ENCODE data around the gene DNMT1.
"Not testable (repeated sequence)": the region's sequence is repeated elsewhere in the genome, so short reads cannot be mapped to it uniquely, and the experiment has no call there.

Gene DNMT1

GRCh38 chr19:10194500-10195198, at the start of gene DNMT1:
DNMT1 (minus strand) TSS chr19:10194953; CDS start chr19:10194899, 54 bp downstream.
- Histone ChIP-seq H3K9ac (ENCODE audit: low read depth in 1 of 2, low read length in 2 of 2) (peak within 1 kb of the TSS; percentile 82 to 85), H3K9me3 (ENCODE audit: control insufficient read depth in 2 of 2, low read length in 2 of 2) (no peaks in the 10 kb centered on the region), H3K4me3 (ENCODE audit: low read length in 2 of 2) (peak within 1 kb of the TSS; percentile 95 to 97), H3K27me3 (ENCODE audit: control insufficient read depth in 2 of 2, insufficient read depth in 2 of 2, low read length in 2 of 2) (no peaks in the 10 kb centered on the region), H3K36me3 (ENCODE audit: control insufficient read depth in 2 of 2, insufficient read depth in 2 of 2, low read length in 2 of 2) (peaks cover 0 to 7% of the 10 kb centered on the region in 2 donors), H3K27ac (ENCODE audit: low read depth in 2 of 2, low read length in 2 of 2) (peak within 1 kb of the TSS; percentile 85 to 88), H3K4me1 (ENCODE audit: control insufficient read depth in 2 of 2, insufficient read depth in 2 of 2, low read length in 2 of 2) (peaks cover 8 to 13% of the 10 kb centered on the region in 2 donors)

GRCh38 chr19:10243606-10244005, 48.9 kb upstream of the DNMT1 start:
- Histone ChIP-seq H3K27ac (ENCODE audit: low read depth in 2 of 2, low read length in 2 of 2) (no peak overlapping the region), H3K4me1 (ENCODE audit: control insufficient read depth in 2 of 2, insufficient read depth in 2 of 2, low read length in 2 of 2) (peaks cover 2 to 4% of the 10 kb centered on the region in 2 donors), H3K9me3 (ENCODE audit: control insufficient read depth in 2 of 2, low read length in 2 of 2) (no peaks in the 10 kb centered on the region), H3K36me3 (ENCODE audit: control insufficient read depth in 2 of 2, insufficient read depth in 2 of 2, low read length in 2 of 2) (no peaks in the 10 kb centered on the region), H3K4me3 (ENCODE audit: low read length in 2 of 2) (no peak overlapping the region), H3K27me3 (ENCODE audit: control insufficient read depth in 2 of 2, insufficient read depth in 2 of 2, low read length in 2 of 2) (no peaks in the 10 kb centered on the region), H3K9ac (ENCODE audit: low read depth in 1 of 2, low read length in 2 of 2) (no peak overlapping the region)

GRCh38 chr19:10241826-10242449, 47.2 kb upstream of the DNMT1 start:
- H3K36me3 ChIP-seq (ENCODE audit: control insufficient read depth in 2 of 2, insufficient read depth in 2 of 2, low read length in 2 of 2); H3K9me3 ChIP-seq (ENCODE audit: control insufficient read depth in 2 of 2, low read length in 2 of 2); H3K27me3 ChIP-seq (ENCODE audit: control insufficient read depth in 2 of 2, insufficient read depth in 2 of 2, low read length in 2 of 2); H3K4me3 ChIP-seq (ENCODE audit: low read length in 2 of 2); H3K9ac ChIP-seq (ENCODE audit: low read depth in 1 of 2, low read length in 2 of 2); H3K4me1 ChIP-seq (ENCODE audit: control insufficient read depth in 2 of 2, insufficient read depth in 2 of 2, low read length in 2 of 2); H3K27ac ChIP-seq (ENCODE audit: low read depth in 2 of 2, low read length in 2 of 2): not testable (repeated sequence)

- Histone ChIP-seq H3K9ac (ENCODE audit: low read depth in 1 of 2, low read length in 2 of 2) (peak overlapping the region in 1 of 2 donors; percentile 25), H3K4me3 (ENCODE audit: low read length in 2 of 2) (no peak overlapping the region), H3K27me3 (ENCODE audit: control insufficient read depth in 2 of 2, insufficient read depth in 2 of 2, low read length in 2 of 2) (no peaks in the 10 kb centered on the region), H3K36me3 (ENCODE audit: control insufficient read depth in 2 of 2, insufficient read depth in 2 of 2, low read length in 2 of 2) (no peaks in the 10 kb centered on the region), H3K9me3 (ENCODE audit: control insufficient read depth in 2 of 2, low read length in 2 of 2) (no peaks in the 10 kb centered on the region), H3K27ac (ENCODE audit: low read depth in 2 of 2, low read length in 2 of 2) (peak overlapping the region; percentile 64 to 67), H3K4me1 (ENCODE audit: control insufficient read depth in 2 of 2, insufficient read depth in 2 of 2, low read length in 2 of 2) (peaks cover 5 to 9% of the 10 kb centered on the region in 2 donors)
These were observed 43.5 kb upstream of the DNMT1 start for GRCh38 chr19:10238172-10238783.

- peak overlapping the region in 1 of 2 donors; percentile 25 for H3K9ac ChIP-seq (ENCODE audit: low read depth in 1 of 2, low read length in 2 of 2)
- H3K9me3 ChIP-seq (ENCODE audit: control insufficient read depth in 2 of 2, low read length in 2 of 2) = no peaks in the 10 kb centered on the region
- no peaks in the 10 kb centered on the region for H3K36me3 ChIP-seq (ENCODE audit: control insufficient read depth in 2 of 2, insufficient read depth in 2 of 2, low read length in 2 of 2)
- no peaks in the 10 kb centered on the region for H3K27me3 ChIP-seq (ENCODE audit: control insufficient read depth in 2 of 2, insufficient read depth in 2 of 2, low read length in 2 of 2)
- H3K4me3 ChIP-seq (ENCODE audit: low read length in 2 of 2) = no peak overlapping the region
- H3K4me1 ChIP-seq (ENCODE audit: control insufficient read depth in 2 of 2, insufficient read depth in 2 of 2, low read length in 2 of 2) = peaks cover 5 to 7% of the 10 kb centered on the region in 2 donors
- peak overlapping the region; percentile 64 to 67 for H3K27ac ChIP-seq (ENCODE audit: low read depth in 2 of 2, low read length in 2 of 2)
These were observed 42.9 kb upstream of the DNMT1 start for GRCh38 chr19:10237702-10238101.

GRCh38 chr19:10235409-10235808, 40.7 kb upstream of the DNMT1 start:
- not testable (repeated sequence) for H3K9me3 ChIP-seq (ENCODE audit: control insufficient read depth in 2 of 2, low read length in 2 of 2); H3K4me3 ChIP-seq (ENCODE audit: low read length in 2 of 2); H3K4me1 ChIP-seq (ENCODE audit: control insufficient read depth in 2 of 2, insufficient read depth in 2 of 2, low read length in 2 of 2); H3K9ac ChIP-seq (ENCODE audit: low read depth in 1 of 2, low read length in 2 of 2); H3K36me3 ChIP-seq (ENCODE audit: control insufficient read depth in 2 of 2, insufficient read depth in 2 of 2, low read length in 2 of 2); H3K27me3 ChIP-seq (ENCODE audit: control insufficient read depth in 2 of 2, insufficient read depth in 2 of 2, low read length in 2 of 2)
- peak overlapping the region in 1 of 2 donors; percentile 82 for H3K27ac ChIP-seq (ENCODE audit: low read depth in 2 of 2, low read length in 2 of 2)

- H3K4me3 ChIP-seq (ENCODE audit: low read length in 2 of 2) = no peak overlapping the region
- no peak overlapping the region for H3K9ac ChIP-seq (ENCODE audit: low read depth in 1 of 2, low read length in 2 of 2)
- H3K27ac ChIP-seq (ENCODE audit: low read depth in 2 of 2, low read length in 2 of 2) = no peak overlapping the region
These were observed 40.2 kb upstream of the DNMT1 start for GRCh38 chr19:10235003-10235402.

GRCh38 chr19:10233946-10234345, 39.2 kb upstream of the DNMT1 start:
- Histone ChIP-seq H3K36me3 (ENCODE audit: control insufficient read depth in 2 of 2, insufficient read depth in 2 of 2, low read length in 2 of 2) (no peaks in the 10 kb centered on the region), H3K9me3 (ENCODE audit: control insufficient read depth in 2 of 2, low read length in 2 of 2) (no peaks in the 10 kb centered on the region), H3K9ac (ENCODE audit: low read depth in 1 of 2, low read length in 2 of 2) (no peak overlapping the region), H3K27me3 (ENCODE audit: control insufficient read depth in 2 of 2, insufficient read depth in 2 of 2, low read length in 2 of 2) (no peaks in the 10 kb centered on the region), H3K27ac (ENCODE audit: low read depth in 2 of 2, low read length in 2 of 2) (no peak overlapping the region), H3K4me3 (ENCODE audit: low read length in 2 of 2) (no peak overlapping the region), H3K4me1 (ENCODE audit: control insufficient read depth in 2 of 2, insufficient read depth in 2 of 2, low read length in 2 of 2) (peaks cover 7 to 10% of the 10 kb centered on the region in 2 donors)

More at GRCh38 chr19:10235003-10235402, 40.2 kb upstream of the DNMT1 start:
- Histone ChIP-seq H3K27me3 (ENCODE audit: control insufficient read depth in 2 of 2, insufficient read depth in 2 of 2, low read length in 2 of 2) (no peaks in the 10 kb centered on the region), H3K4me1 (ENCODE audit: control insufficient read depth in 2 of 2, insufficient read depth in 2 of 2, low read length in 2 of 2) (peaks cover 5 to 7% of the 10 kb centered on the region in 2 donors), H3K36me3 (ENCODE audit: control insufficient read depth in 2 of 2, insufficient read depth in 2 of 2, low read length in 2 of 2) (no peaks in the 10 kb centered on the region), H3K9me3 (ENCODE audit: control insufficient read depth in 2 of 2, low read length in 2 of 2) (no peaks in the 10 kb centered on the region)

GRCh38 chr19:10231612-10232228, 37.0 kb upstream of the DNMT1 start:
- H3K27me3 ChIP-seq (ENCODE audit: control insufficient read depth in 2 of 2, insufficient read depth in 2 of 2, low read length in 2 of 2) = no peaks in the 10 kb centered on the region
- H3K36me3 ChIP-seq (ENCODE audit: control insufficient read depth in 2 of 2, insufficient read depth in 2 of 2, low read length in 2 of 2) = no peaks in the 10 kb centered on the region
- peak overlapping the region; percentile 48 to 77 for H3K4me3 ChIP-seq (ENCODE audit: low read length in 2 of 2)
- H3K4me1 ChIP-seq (ENCODE audit: control insufficient read depth in 2 of 2, insufficient read depth in 2 of 2, low read length in 2 of 2) = peaks cover 6 to 7% of the 10 kb centered on the region in 2 donors
- H3K9ac ChIP-seq (ENCODE audit: low read depth in 1 of 2, low read length in 2 of 2) = peak overlapping the region in 1 of 2 donors; percentile 19
- peak overlapping the region in 1 of 2 donors; percentile 85 for H3K27ac ChIP-seq (ENCODE audit: low read depth in 2 of 2, low read length in 2 of 2)
- no peaks in the 10 kb centered on the region for H3K9me3 ChIP-seq (ENCODE audit: control insufficient read depth in 2 of 2, low read length in 2 of 2)
